Endothelial cell of umbilical vein (primary cell): ENCODE data around the gene MVB12B. TPM values are rescaled to one million over a fixed set of nuclear protein-coding genes. Genes with fewer than 3 reads are reported as not detected.

Source experiments
- BruUV-seq: library from RNA; stranded (reverse); fragments of 400-500 nt; replicated peaks from 2 replicates; lab custom pipeline; 2021; lab: Mats Ljungman, UMichigan
- CTCF ChIA-PET: fragments of 300-600, 350-600 bp; sonication (Branson Sonifier 250); formaldehyde crosslinking; loops from one replicate; lab custom pipeline; 2021; ENCODE audit warnings: antibody characterized with exemption, inconsistent platforms; lab: Charles Lee
- POLR2A ChIA-PET: fragments of 300-600, 350-600 bp; sonication (Branson Sonifier 250); formaldehyde crosslinking; loops from one replicate; lab custom pipeline; 2021; ENCODE audit warnings: antibody characterized with exemption, inconsistent platforms; lab: Charles Lee
- DNase-seq: peaks from one replicate; pipeline ENCODE4 v3.0.0-alpha.2; 2011; ENCODE audit warnings: low read depth, low spot score
- FAIRE-seq: peaks from 2 replicates; lab custom pipeline; 2011; peaks lifted over from hg19 to GRCh38; lab: Jason Lieb, UNC
- H2AFZ ChIP-seq: 2 replicates; pipeline ENCODE4 v1.6.0; 2012; ENCODE audit warnings: low read depth, low read length, control low read depth, inconsistent platforms
- H3K27ac ChIP-seq: 2 replicates; pipeline ENCODE4 v1.5.1; 2011; ENCODE audit warnings: low read depth, mild to moderate bottlenecking, control low read depth, low read length, moderate library complexity; ENCODE audit not compliant: insufficient read depth
- H3K27me3 ChIP-seq, 2 experiments: 2 replicates each; pipeline versions ENCODE4 v1.6.0 to v1.6.1; 2011; ENCODE audit warnings: low read length in 2 of 2, mixed read lengths in 1 of 2; ENCODE audit not compliant: control insufficient read depth in 2 of 2, insufficient read depth in 2 of 2
- H3K36me3 ChIP-seq, 2 experiments: 2 replicates in 1 of 2; 3 replicates in 1 of 2; pipeline ENCODE4 v1.5.1; 2011; ENCODE audit warnings: low read length in 2 of 2, mild to moderate bottlenecking in 1 of 2, moderate library complexity in 1 of 2; ENCODE audit not compliant: control insufficient read depth in 2 of 2, insufficient read depth in 2 of 2; ENCODE audit errors: extremely low read depth in 1 of 2
- H3K4me1 ChIP-seq: 3 replicates; pipeline ENCODE4 v1.5.1; 2011; ENCODE audit warnings: mild to moderate bottlenecking, low read length; ENCODE audit not compliant: control insufficient read depth, insufficient read depth; ENCODE audit errors: extremely low read depth
- H3K4me2 ChIP-seq: 2 replicates; pipeline ENCODE4 v1.6.1; 2011; ENCODE audit warnings: low read length, control low read depth, mixed read lengths; ENCODE audit not compliant: insufficient read depth
- H3K4me3 ChIP-seq, 3 experiments: fragments of 200-600 bp in 1 of 3; sonication (generic), shearing (Covaris generic) in 1 of 3; replicated peaks in 1 of 3; 2 replicates each; pipeline ENCODE4 v1.5.1; 2011 to 2016; ENCODE audit warnings: control low read depth in 3 of 3, low read length in 3 of 3, mild to moderate bottlenecking in 2 of 3, inconsistent platforms in 1 of 3, low read depth in 1 of 3, moderate library complexity in 1 of 3; ENCODE audit not compliant: insufficient read depth in 1 of 3
- H3K79me2 ChIP-seq: 2 replicates; pipeline ENCODE4 v1.6.0; 2012; ENCODE audit warnings: low read length, inconsistent platforms; ENCODE audit not compliant: control insufficient read depth, insufficient read depth
- H3K9ac ChIP-seq: replicated peaks from 2 replicates; pipeline ENCODE3; 2011; ENCODE audit warnings: low read length, control low read depth; ENCODE audit not compliant: insufficient read depth; ENCODE audit errors: extremely low read depth
- H3K9me1 ChIP-seq: replicated peaks from 3 replicates; pipeline ENCODE4 v1.6.0; 2011; ENCODE audit warnings: mild to moderate bottlenecking, low read length; ENCODE audit not compliant: control insufficient read depth, insufficient read depth; ENCODE audit errors: extremely low read depth
- H3K9me3 ChIP-seq: replicated peaks from 2 replicates; pipeline ENCODE4 v1.5.1; 2012; ENCODE audit warnings: low read length, inconsistent platforms; ENCODE audit not compliant: control insufficient read depth, insufficient read depth
- H4K20me1 ChIP-seq: replicated peaks from 2 replicates; pipeline ENCODE3; 2011; ENCODE audit warnings: mild to moderate bottlenecking, low read length; ENCODE audit not compliant: control insufficient read depth, insufficient read depth; ENCODE audit errors: extremely low read depth
- EZH2 ChIP-seq: IDR thresholded peaks from 2 replicates; pipeline ENCODE4 v1.6.1; 2012; ENCODE audit warnings: borderline replicate concordance, low read depth, mild to moderate bottlenecking, moderate library complexity, low read length, inconsistent platforms; ENCODE audit not compliant: severe bottlenecking
- FOS ChIP-seq: IDR thresholded peaks from 2 replicates; pipeline ENCODE4 v1.6.1; 2011; ENCODE audit warnings: mild to moderate bottlenecking, low read length, moderate library complexity, borderline replicate concordance; ENCODE audit not compliant: insufficient read depth
- GATA2 ChIP-seq: IDR thresholded peaks from 2 replicates; pipeline ENCODE4 v1.7.0; 2011; ENCODE audit warnings: low read depth, mild to moderate bottlenecking, moderate library complexity, mixed read lengths, low read length; ENCODE audit not compliant: insufficient read length, insufficient read depth
- JUN ChIP-seq: IDR thresholded peaks from 2 replicates; pipeline ENCODE4 v1.6.1; 2011; ENCODE audit warnings: borderline replicate concordance, low read depth; ENCODE audit not compliant: insufficient read length, insufficient read depth
- MYC ChIP-seq: IDR thresholded peaks from one replicate; pipeline ENCODE4 v1.6.1; 2011; ENCODE audit warnings: mild to moderate bottlenecking, low read depth, low read length
- POLR2A ChIP-seq: IDR thresholded peaks from 2 replicates; pipeline ENCODE4 v1.6.1; 2012; ENCODE audit warnings: low read depth, mild to moderate bottlenecking, control low read depth, low read length
- POLR2AphosphoS5 ChIP-seq: IDR thresholded peaks from 2 replicates; pipeline ENCODE4 v1.6.1; 2012; ENCODE audit warnings: low read depth, mild to moderate bottlenecking, control low read depth, low read length, moderate library complexity; ENCODE audit not compliant: insufficient read depth
- dilution Hi-C: fragments of 300-500 bp; cut with MboI; formaldehyde crosslinking; loops from one replicate; pipeline ENCODE4 v1.15.0; 2019; ENCODE audit warnings: low sequenced_read_pairs; ENCODE audit not compliant: extremely low pct_ligation_motif_present
- intact Hi-C: fragments of 100-400 bp; cut with micrococcal nuclease; formaldehyde crosslinking; loops from one replicate; pipeline ENCODE4 v1.10.0; 2022
- polyA plus RNA-seq, 4 experiments: library from polyadenylated mRNA; depleted of rRNA in 3 of 4; stranded (reverse) in 3 of 4; unstranded in 1 of 4; fragments of >200 nt; gene quantifications; 2 replicates each; pipeline versions ENCODE4 v1.2.1 to v1.2.3, GENCODE V29; 2011 to 2012; ENCODE audit warnings: missing spikeins in 1 of 4
- total RNA-seq: library from RNA; stranded (reverse); gene quantifications from 2 replicates; pipeline ENCODE4 v1.2.3, GENCODE V29; 2021
- TF ChIP-seq, protein P1 (sequence below): IDR thresholded peaks from 2 replicates; pipeline ENCODE4 v1.6.1; 2011; ENCODE audit not compliant: insufficient read depth, insufficient read length
- TF ChIP-seq, protein P2 (sequence below), 2 donors: IDR thresholded peaks; 1 replicate in 1 of 2; 2 replicates in 1 of 2; pipeline ENCODE4 v1.5.1; 2011; ENCODE audit warnings: low read length in 2 of 2, mild to moderate bottlenecking in 2 of 2, moderate library complexity in 2 of 2, control low read depth in 1 of 2, inconsistent platforms in 1 of 2, low read depth in 1 of 2; ENCODE audit not compliant: insufficient read depth in 1 of 2; ENCODE audit errors: extremely low read depth in 1 of 2

Gene MVB12B
- total and polyA plus RNA-seq, 2 donors (not counting 3 experiments of a cell fraction or from before 2014, with no cell fraction given): 6.6 to 17.3 TPM

DNA sequence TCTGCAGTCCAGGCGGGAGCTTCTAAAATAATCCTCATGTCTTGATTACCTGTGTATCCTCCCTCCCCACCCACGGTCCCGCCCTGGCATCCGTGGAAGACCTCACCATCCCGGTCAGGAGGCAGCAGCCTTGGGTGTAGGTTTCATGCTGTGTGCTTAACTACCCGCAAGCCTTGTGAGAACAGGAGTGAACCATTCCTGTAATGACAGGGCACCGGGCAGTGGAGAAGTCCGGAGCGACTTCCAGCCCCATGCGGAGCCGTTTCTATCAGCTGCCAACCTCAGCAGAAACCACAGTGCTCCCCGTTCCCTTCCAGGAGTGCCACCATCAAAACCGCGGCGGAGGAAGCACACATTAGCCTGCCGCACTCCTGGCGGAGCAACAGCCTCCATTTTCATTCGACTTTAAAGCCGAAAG, 163.6 kb downstream of the MVB12B start:
- no TSS peak for BruUV-seq
- ChIA-PET POLR2A (no interaction called here), CTCF (interaction anchor here (1.0 to 4.7 kb wide), 15 partner anchors 8 to 1082 kb away, joined by 3 to 91 read pairs (median 12); no protein-coding TSS in a partner anchor)
- Histone ChIP-seq H3K9me1 (no peaks in the 10 kb centered on the region), H3K9me3 (no peaks in the 10 kb centered on the region), H3K27ac (no peak overlapping the region), H3K79me2 (no peaks in the 10 kb centered on the region), H3K36me3 (no peaks in the 10 kb centered on the region), H3K4me2 (no peak overlapping the region), H3K9ac (no peak overlapping the region), H3K4me3 (no peak overlapping the region), H3K27me3 (no peaks in the 10 kb centered on the region), H2AFZ (no peak overlapping the region), H3K4me1 (no peaks in the 10 kb centered on the region), H4K20me1 (no peaks in the 10 kb centered on the region)
- TF ChIP-seq, protein P1, sequence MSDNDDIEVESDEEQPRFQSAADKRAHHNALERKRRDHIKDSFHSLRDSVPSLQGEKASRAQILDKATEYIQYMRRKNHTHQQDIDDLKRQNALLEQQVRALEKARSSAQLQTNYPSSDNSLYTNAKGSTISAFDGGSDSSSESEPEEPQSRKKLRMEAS: no peak
- TF ChIP-seq POLR2A: no peak
- no peak for TF ChIP-seq EZH2
- TF ChIP-seq POLR2AphosphoS5: no peak
- TF ChIP-seq FOS: no peak
- TF ChIP-seq, protein P2, sequence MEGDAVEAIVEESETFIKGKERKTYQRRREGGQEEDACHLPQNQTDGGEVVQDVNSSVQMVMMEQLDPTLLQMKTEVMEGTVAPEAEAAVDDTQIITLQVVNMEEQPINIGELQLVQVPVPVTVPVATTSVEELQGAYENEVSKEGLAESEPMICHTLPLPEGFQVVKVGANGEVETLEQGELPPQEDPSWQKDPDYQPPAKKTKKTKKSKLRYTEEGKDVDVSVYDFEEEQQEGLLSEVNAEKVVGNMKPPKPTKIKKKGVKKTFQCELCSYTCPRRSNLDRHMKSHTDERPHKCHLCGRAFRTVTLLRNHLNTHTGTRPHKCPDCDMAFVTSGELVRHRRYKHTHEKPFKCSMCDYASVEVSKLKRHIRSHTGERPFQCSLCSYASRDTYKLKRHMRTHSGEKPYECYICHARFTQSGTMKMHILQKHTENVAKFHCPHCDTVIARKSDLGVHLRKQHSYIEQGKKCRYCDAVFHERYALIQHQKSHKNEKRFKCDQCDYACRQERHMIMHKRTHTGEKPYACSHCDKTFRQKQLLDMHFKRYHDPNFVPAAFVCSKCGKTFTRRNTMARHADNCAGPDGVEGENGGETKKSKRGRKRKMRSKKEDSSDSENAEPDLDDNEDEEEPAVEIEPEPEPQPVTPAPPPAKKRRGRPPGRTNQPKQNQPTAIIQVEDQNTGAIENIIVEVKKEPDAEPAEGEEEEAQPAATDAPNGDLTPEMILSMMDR (IDR thresholded peaks at IDR 0.05; ENCODE audit: extremely low read depth in 1 of 2, insufficient read depth in 1 of 2, low read depth in 1 of 2, low read length in 2 of 2): no peak
- TF ChIP-seq MYC: no peak
- TF ChIP-seq GATA2: no peak
- TF ChIP-seq JUN: no peak
- DNase-seq (no peak), FAIRE-seq (no peak)
- dilution Hi-C loops (no loop called here), intact Hi-C loops (loop anchor here (2.0 to 5.0 kb wide), 2 partner anchors 261 to 1083 kb away; no protein-coding TSS in a partner anchor)
